ENCODE results near the gene AVL9.
A peak's percentile ranks its signal among the peaks of the same experiment; 100 is the strongest.

Gene AVL9

DNA sequence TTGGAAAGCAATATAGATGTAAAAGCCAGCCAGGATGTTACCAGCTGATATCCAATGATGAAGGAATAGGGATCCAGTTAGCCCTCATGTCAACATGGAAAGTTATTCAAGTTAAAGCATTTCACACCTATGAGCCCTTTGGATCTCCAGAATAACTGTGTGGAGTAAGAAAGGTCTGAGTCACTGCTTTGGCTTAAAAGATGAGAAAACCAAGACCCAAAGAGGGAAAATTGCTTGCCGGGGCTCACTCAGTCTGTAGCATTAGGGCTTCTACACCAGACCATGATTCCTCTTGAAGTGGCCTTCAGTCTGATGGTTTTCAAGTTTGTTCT, 17.7 kb upstream of the AVL9 start:
- TF ChIP-seq, protein P1, sequence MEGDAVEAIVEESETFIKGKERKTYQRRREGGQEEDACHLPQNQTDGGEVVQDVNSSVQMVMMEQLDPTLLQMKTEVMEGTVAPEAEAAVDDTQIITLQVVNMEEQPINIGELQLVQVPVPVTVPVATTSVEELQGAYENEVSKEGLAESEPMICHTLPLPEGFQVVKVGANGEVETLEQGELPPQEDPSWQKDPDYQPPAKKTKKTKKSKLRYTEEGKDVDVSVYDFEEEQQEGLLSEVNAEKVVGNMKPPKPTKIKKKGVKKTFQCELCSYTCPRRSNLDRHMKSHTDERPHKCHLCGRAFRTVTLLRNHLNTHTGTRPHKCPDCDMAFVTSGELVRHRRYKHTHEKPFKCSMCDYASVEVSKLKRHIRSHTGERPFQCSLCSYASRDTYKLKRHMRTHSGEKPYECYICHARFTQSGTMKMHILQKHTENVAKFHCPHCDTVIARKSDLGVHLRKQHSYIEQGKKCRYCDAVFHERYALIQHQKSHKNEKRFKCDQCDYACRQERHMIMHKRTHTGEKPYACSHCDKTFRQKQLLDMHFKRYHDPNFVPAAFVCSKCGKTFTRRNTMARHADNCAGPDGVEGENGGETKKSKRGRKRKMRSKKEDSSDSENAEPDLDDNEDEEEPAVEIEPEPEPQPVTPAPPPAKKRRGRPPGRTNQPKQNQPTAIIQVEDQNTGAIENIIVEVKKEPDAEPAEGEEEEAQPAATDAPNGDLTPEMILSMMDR (conservative IDR thresholded peaks at IDR 0.05; ENCODE audit: low read depth, low read length): no peak
- Histone ChIP-seq H3K27me3 (ENCODE audit: insufficient read depth, low read depth) (no peaks in the 10 kb centered on the region), H2AFZ (ENCODE audit: low read depth) (no peak overlapping the region)

DNA sequence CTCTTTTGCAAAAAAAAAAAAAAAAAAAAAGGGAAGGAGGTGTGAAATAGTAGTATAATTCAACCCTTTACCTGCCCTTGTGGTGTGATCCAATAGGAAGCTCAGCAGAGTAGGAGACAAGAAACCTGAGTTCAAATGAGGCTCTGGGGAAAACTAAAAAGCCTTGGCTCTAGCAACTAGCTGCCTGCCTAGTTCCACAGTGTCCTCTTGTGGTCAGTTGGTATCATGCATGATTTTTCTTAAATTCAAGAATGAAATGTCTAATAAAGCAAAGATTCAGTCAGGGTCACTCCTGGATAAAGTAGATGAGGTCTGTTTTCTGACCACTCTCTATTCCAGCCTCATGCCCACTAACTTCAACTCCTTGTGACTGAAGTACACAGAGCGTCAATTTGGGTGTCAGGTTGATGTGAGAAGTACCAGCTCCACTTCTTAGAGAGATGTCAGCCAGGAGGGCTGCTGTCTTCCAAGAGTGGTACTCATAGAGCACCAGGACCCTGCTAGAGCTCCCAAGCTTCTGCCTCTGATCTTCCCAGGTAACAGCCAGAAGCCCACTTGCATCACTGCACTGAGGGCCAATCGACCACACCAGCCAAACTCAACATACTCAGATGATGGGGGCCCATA, 15.6 kb upstream of the AVL9 start:
- TF ChIP-seq, protein P1 (conservative IDR thresholded peaks at IDR 0.05; ENCODE audit: low read depth, low read length): peak; percentile 95
- no peaks in the 10 kb centered on the region for H3K79me2 ChIP-seq (ENCODE audit: insufficient read depth, low read depth)

More for the DNA sequence above, 17.7 kb upstream of the AVL9 start:
- Histone ChIP-seq H3K4me2 (no peak overlapping the region), H3K36me3 (ENCODE audit: insufficient read depth) (no peaks in the 10 kb centered on the region), H3K79me2 (ENCODE audit: insufficient read depth, low read depth) (no peaks in the 10 kb centered on the region), H3K9ac (no peak overlapping the region), H3K27ac (no peak overlapping the region), H3K4me1 (ENCODE audit: low read depth, poor library complexity, severe bottlenecking) (no peaks in the 10 kb centered on the region), H4K20me1 (ENCODE audit: insufficient read depth) (no peaks in the 10 kb centered on the region), H3K4me3 (IDR thresholded peaks at IDR 0.05; ENCODE audit: insufficient read depth, low read depth, low read length) (no peak overlapping the region)

DNA sequence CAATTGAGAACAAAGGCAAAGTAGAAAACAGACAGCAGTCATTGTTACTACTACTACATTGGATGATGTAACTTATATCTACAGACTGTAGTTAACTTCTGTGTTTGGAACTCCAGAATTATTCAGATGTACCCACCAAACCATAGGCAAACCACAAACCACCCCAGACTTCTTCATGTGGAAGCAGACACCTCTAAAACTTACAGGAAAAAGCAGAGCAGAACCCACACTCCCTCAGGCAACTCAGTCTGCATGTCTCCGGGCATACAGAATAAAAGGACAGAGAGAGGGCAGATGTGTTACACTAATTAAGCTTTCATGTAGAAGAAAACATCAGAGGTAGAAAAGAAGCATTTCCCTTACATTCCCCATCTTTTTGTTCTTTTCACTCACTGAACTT, 14.1 kb upstream of the AVL9 start:
- Histone ChIP-seq H3K9ac (no peak overlapping the region), H3K79me2 (ENCODE audit: insufficient read depth, low read depth) (no peaks in the 10 kb centered on the region), H3K27me3 (ENCODE audit: insufficient read depth, low read depth) (no peaks in the 10 kb centered on the region), H3K27ac (no peak overlapping the region), H2AFZ (ENCODE audit: low read depth) (no peak overlapping the region), H3K4me1 (ENCODE audit: low read depth, poor library complexity, severe bottlenecking) (no peaks in the 10 kb centered on the region), H3K36me3 (ENCODE audit: insufficient read depth) (no peaks in the 10 kb centered on the region; the same call in 1 of the 2 replicates), H4K20me1 (ENCODE audit: insufficient read depth) (no peaks in the 10 kb centered on the region), H3K4me3 (IDR thresholded peaks at IDR 0.05; ENCODE audit: insufficient read depth, low read depth, low read length) (no peak overlapping the region), H3K4me2 (no peak overlapping the region)
- TF ChIP-seq, protein P1 (conservative IDR thresholded peaks at IDR 0.05; ENCODE audit: low read depth, low read length): no peak

More for the DNA sequence above, 15.6 kb upstream of the AVL9 start:
- H3K9ac ChIP-seq: no peak overlapping the region
- H3K36me3 ChIP-seq (ENCODE audit: insufficient read depth): no peaks in the 10 kb centered on the region
- H3K27ac ChIP-seq: no peak overlapping the region
- H2AFZ ChIP-seq (ENCODE audit: low read depth): no peak overlapping the region
- H3K4me3 ChIP-seq (IDR thresholded peaks at IDR 0.05; ENCODE audit: insufficient read depth, low read depth, low read length): no peak overlapping the region
- H4K20me1 ChIP-seq (ENCODE audit: insufficient read depth): no peaks in the 10 kb centered on the region
- H3K4me2 ChIP-seq: no peak overlapping the region
- no peaks in the 10 kb centered on the region for H3K27me3 ChIP-seq (ENCODE audit: insufficient read depth, low read depth)
- no peaks in the 10 kb centered on the region for H3K4me1 ChIP-seq (ENCODE audit: low read depth, poor library complexity, severe bottlenecking)

DNA sequence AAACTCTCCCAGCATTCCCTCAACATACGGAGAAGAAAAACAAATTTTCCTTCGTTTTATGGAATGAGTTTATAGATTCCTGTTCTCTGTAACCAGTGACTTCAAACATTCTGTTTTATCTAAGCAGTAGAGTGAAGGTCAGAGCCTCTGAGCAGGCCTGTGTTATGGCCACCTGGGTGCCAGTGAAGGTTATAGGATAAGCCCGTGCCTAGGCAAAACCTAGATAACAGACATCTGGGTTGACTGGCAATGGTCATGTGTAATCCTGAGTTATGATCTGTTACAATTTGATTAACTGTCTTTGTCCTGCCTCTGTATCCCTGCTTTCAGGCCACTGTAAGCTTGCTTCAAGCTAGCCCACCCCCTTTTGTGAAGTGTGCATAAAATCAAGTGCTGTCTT, 13.4 kb upstream of the AVL9 start:
- Histone ChIP-seq H3K27ac (no peak overlapping the region), H3K27me3 (ENCODE audit: insufficient read depth, low read depth) (no peaks in the 10 kb centered on the region), H3K4me3 (IDR thresholded peaks at IDR 0.05; ENCODE audit: insufficient read depth, low read depth, low read length) (no peak overlapping the region), H3K4me1 (ENCODE audit: low read depth, poor library complexity, severe bottlenecking) (no peaks in the 10 kb centered on the region), H3K4me2 (no peak overlapping the region), H3K9ac (no peak overlapping the region), H2AFZ (ENCODE audit: low read depth) (no peak overlapping the region), H3K36me3 (ENCODE audit: insufficient read depth) (no peaks in the 10 kb centered on the region; the same call in 1 of the 2 replicates), H3K79me2 (ENCODE audit: insufficient read depth, low read depth) (no peaks in the 10 kb centered on the region), H4K20me1 (ENCODE audit: insufficient read depth) (no peaks in the 10 kb centered on the region)
- TF ChIP-seq, protein P1 (conservative IDR thresholded peaks at IDR 0.05; ENCODE audit: low read depth, low read length): no peak
